ENCODE results near the gene SMARCD3.

DNA sequence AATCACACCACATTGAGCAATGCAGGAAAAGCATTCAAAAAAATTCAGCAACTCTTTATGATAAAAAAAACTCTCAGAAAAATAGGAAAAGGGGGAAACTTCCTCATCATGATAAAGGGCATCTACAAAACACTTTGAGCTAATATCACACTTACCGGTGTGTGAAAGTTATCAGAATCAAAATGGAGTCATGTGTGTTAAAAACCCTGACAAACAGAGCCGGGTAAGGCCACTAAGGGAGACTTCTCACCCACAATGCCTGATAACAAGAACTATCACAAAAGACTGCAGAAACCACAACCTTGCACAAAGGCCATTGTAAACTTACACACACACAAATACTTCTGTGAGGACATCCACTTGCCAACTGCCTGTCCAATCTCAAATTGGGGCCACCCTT is 34.8 kb upstream of the SMARCD3 start:
- no peak for TF ChIP-seq EZH2 (IDR thresholded peaks at IDR 0.05; ENCODE audit: borderline replicate concordance, insufficient read depth, low read length, poor library complexity, severe bottlenecking)
- TF ChIP-seq CTCF (IDR thresholded peaks at IDR 0.05; ENCODE audit: poor library complexity, severe bottlenecking): no peak
- TF ChIP-seq RAD21 (conservative IDR thresholded peaks at IDR 0.05): no peak
- TF ChIP-seq EP300 (conservative IDR thresholded peaks at IDR 0.05; ENCODE audit: poor library complexity, severe bottlenecking): no peak
- no peak for TF ChIP-seq POLR2AphosphoS5 (IDR thresholded peaks at IDR 0.05)
